Esophagus (tissue), 2 donors: ENCODE measurements around the gene CACNB4. TPM values are rescaled to one million over a fixed set of nuclear protein-coding genes. Genes with fewer than 3 reads are reported as not detected.

Source experiments
- H3K27ac ChIP-seq, 2 donors: one replicate each; pipeline ENCODE4 v1.5.1; 2013; ENCODE audit warnings: low read depth in 2 of 2, mild to moderate bottlenecking in 2 of 2, inconsistent platforms in 1 of 2, low read length in 1 of 2, moderate library complexity in 1 of 2
- H3K27me3 ChIP-seq, 2 donors: one replicate each; pipeline ENCODE4 v1.6.1; 2013; ENCODE audit warnings: low read length in 2 of 2, control low read depth in 1 of 2, mild to moderate bottlenecking in 1 of 2; ENCODE audit not compliant: insufficient read depth in 2 of 2, control insufficient read depth in 1 of 2
- H3K36me3 ChIP-seq, 2 donors: one replicate each; pipeline ENCODE4 v1.6.1; 2013; ENCODE audit warnings: low read length in 1 of 2; ENCODE audit not compliant: control insufficient read depth in 2 of 2, insufficient read depth in 2 of 2
- H3K4me1 ChIP-seq, 2 donors: one replicate each; pipeline ENCODE4 v1.6.1; 2013; ENCODE audit warnings: low read length in 1 of 2; ENCODE audit not compliant: control insufficient read depth in 2 of 2, insufficient read depth in 2 of 2
- H3K4me3 ChIP-seq, 2 donors: one replicate each; pipeline ENCODE4 v1.5.1; 2013; ENCODE audit warnings: low read length in 2 of 2, mild to moderate bottlenecking in 2 of 2, low read depth in 1 of 2, moderate library complexity in 1 of 2
- H3K9me3 ChIP-seq, 2 donors: one replicate each; pipeline ENCODE4 v1.6.1; 2013; ENCODE audit warnings: mild to moderate bottlenecking in 2 of 2, low read depth in 1 of 2, low read length in 1 of 2, moderate library complexity in 1 of 2; ENCODE audit not compliant: control insufficient read depth in 2 of 2, insufficient read depth in 1 of 2
- WGBS, 2 donors: extraction: QIAGEN DNeasy Blood & Tissue Kit; methylation state at CpG; one replicate each; pipeline ENCODE4 v1.1.7; 2013; 5-methylcytosine and 5-hydroxymethylcytosine counted together
- polyA plus RNA-seq, 2 donors: library from polyadenylated mRNA; stranded (reverse); fragments of 200-250 nt; gene quantifications; one replicate each; pipeline ENCODE4 v1.2.3, GENCODE V29; 2013
- donor health status: healthy with polysubstance abuse.
- donor health status: Bipolar disorder and iron deficiency.

The CACNB4 gene
- polyA plus RNA-seq, 2 donors, result 1.2 to 1.3 TPM

GRCh38 chr2:151786483-151786882 lies 312.4 kb downstream of the CACNB4 start:
- 83 to 97% methylated on average over 1 of the region's 1 CpG for WGBS, 2 donors
- Histone ChIP-seq H3K27me3 (no peaks in the 10 kb centered on the region), H3K36me3 (peaks cover 0 to 4% of the 10 kb centered on the region in 2 donors), H3K9me3 (no peaks in the 10 kb centered on the region), H3K27ac (no peak overlapping the region), H3K4me1 (no peaks in the 10 kb centered on the region), H3K4me3 (no peak overlapping the region)

DNA sequence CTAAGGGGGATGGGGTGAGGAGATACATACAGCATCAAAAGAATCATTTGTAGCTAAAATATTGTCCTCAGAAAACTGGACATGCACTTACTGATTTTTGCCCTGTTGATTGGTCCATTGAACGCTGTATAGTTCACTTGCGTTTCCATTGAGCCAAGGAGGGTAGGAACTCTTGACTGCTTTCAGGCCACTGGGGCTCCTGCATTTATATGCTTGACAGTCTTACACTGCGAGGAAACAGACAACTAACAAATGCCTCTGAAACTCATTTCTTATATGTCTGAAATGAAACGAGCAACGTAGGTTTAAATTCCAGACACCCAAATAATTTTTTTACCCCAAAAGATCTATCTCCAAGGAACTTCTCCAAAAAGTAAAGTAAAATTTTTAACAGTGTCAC lies 312.8 kb downstream of the CACNB4 start:
- Histone ChIP-seq H3K27ac (no peak overlapping the region), H3K4me1 (no peaks in the 10 kb centered on the region), H3K27me3 (no peaks in the 10 kb centered on the region), H3K4me3 (no peak overlapping the region), H3K36me3 (peaks cover 0 to 4% of the 10 kb centered on the region in 2 donors), H3K9me3 (no peaks in the 10 kb centered on the region)
- WGBS, 2 donors, result 96 to 99% methylated on average over 5 of the region's 5 CpGs

DNA sequence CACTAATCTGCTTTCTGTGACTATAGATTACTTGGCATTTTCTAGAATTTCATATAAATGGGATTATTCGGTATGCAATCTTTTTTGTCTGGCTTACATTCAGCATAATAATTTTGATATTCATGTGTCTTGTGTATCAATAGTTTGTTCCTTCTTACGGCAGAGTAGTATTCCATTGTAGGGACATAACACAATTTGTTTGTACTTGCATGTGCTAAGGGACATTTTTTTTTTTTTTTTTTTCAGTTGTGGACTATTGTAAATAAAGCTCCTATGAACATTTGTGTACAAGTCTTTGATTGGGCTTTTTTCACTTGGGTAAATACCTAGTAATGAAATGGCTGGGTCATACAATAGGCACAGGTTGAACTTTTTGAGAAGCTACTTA lies 315.7 kb downstream of the CACNB4 start:
- Histone ChIP-seq H3K27me3 (no peaks in the 10 kb centered on the region), H3K27ac (no peak overlapping the region), H3K4me1 (no peaks in the 10 kb centered on the region), H3K36me3 (peaks cover 0 to 4% of the 10 kb centered on the region in 2 donors), H3K9me3 (no peaks in the 10 kb centered on the region), H3K4me3 (no peak overlapping the region)
- WGBS, 2 donors, result 95 to 99% methylated on average over 2 of the region's 2 CpGs

Other genes with a start within 250 kb of the CACNB4 start
- gene STAM2, start 76.7 kb upstream of the CACNB4 start, polyA plus RNA-seq, result 1 to 10 TPM; 6.6 to 7.3 TPM
- 1 to 10 TPM; 4.2 to 5.3 TPM for gene FMNL2, start 236.1 kb upstream of the CACNB4 start, polyA plus RNA-seq